GM18858 (cell line): ENCODE data around the gene BRAF.
A peak's percentile ranks its signal among the peaks of the same experiment; 100 is the strongest.
"Not testable (repeated sequence)": the region's sequence is repeated elsewhere in the genome, so short reads cannot be mapped to it uniquely, and the experiment has no call there.

Source experiments
- ATAC-seq: cut with Tn5 transposase; IDR thresholded peaks from one replicate; pipeline ENCODE4 v1.9.1; 2021; ENCODE audit not compliant: unreplicated experiment

BRAF gene

DNA sequence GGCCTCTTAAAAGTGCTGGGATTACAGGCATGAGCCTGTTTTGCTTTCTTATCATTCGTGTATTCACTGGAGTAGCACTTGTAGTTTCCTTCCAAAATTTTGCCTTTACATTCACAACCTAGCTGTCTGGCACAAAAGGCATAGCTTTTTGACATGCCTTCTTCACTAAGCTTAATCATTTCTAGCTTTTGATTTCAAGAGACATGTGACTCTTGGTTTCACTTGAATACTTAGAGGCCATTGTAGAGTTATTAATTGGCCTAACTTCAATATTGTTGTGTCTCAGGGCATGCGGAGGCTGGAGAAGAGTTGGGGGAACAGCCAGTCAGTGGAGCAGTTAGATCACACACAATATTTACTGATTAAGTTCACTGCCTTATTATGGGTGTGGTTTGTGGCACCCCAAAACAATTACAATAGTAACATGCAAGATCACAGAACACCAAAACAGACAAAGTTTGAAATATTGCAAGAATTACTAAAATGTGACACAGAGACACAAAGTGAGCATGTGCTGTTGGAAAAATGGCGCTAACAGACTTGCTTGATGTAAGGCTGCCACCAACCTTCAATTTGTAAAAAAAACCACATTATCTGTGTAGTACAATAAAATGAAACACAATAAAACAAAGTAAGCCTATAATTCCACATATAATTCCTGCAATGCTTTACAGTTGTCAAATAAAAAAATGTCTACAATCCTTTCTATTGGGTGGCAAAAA, 43.1 kb downstream of the BRAF start:
- peak; percentile 41 for ATAC-seq

DNA sequence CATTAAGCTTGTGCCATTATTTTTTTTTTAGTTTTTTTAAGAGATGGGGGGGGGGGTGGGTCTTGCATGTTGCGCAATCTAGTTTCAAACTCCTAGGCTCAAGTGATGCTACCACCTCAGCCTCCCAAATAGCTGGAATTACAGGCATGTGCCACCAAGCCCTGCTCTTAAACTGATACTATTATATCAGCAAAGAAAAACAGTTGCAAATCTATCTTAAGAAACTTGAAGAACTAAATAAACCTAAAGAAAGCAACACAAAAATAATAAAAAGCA, 47.5 kb downstream of the BRAF start:
- no peak for ATAC-seq

DNA sequence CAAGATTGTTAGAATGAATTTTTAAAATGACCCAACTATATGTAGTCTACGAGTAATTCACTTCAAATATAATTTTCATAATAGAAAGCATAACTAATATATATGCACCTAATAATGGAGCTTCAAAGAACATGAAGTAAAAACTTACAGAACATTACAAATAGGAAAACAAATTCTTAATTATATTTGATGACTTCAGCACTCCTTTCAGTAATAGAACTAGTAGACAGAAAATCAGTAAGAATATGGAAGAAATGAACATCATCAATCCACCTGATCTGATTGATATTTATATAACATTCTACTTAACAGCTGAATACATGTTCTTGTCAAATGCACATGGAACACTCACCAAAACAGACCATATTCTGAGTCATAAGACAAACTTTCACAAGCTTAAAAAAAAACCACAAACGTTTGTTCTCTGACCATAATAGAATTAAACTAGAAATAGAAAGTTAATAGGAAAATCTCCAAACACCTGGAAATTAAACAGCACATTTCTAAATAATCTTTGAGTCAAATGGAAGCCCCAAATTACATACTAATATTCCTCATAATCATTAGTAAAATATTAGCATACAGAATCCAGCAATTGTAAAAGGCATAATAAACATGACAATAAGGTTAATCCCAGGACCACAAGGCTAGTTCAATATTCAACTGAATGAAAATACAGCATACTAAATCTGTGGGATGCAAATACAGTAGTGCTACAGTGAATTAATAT, 48.0 kb downstream of the BRAF start:
- peak; percentile 93 for ATAC-seq

DNA sequence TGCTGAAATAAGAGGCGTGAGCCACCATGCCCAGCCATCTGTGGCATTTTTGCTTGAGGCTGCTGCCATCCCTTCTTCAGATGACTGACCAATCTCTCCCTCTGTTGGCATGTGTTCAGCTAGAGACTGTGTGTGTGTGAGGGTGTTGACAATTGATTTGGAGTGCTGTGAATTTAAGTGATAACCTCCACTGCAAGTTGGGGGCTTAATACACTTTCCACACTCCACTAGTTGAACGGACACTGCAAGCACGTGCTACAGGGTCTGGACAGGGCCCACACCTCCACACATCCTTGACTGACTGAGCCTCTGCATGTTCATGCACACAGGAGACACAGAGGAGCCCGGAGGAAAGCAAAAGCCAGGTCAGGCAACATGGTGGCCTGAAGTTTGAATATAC, 51.3 kb downstream of the BRAF start:
- no peak for ATAC-seq

DNA sequence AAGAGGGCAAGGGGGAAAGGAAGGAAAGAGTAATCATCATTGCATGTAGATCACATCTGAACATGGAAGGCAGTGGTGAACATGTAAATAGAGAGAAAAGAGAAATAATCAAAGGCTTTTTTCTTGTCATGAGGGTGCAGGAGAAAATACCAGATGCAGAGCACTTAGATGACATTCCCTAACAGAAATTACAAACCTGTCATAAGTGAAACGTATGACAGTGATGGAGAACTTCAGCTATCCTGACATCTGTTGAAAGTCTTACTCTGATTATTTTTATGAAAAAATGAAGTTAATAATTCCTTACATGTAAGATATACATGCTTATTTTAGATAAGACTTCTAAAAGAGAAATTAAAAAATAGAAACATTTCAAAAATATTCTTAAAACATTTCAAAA, 54.7 kb downstream of the BRAF start:
- ATAC-seq, result no peak

DNA sequence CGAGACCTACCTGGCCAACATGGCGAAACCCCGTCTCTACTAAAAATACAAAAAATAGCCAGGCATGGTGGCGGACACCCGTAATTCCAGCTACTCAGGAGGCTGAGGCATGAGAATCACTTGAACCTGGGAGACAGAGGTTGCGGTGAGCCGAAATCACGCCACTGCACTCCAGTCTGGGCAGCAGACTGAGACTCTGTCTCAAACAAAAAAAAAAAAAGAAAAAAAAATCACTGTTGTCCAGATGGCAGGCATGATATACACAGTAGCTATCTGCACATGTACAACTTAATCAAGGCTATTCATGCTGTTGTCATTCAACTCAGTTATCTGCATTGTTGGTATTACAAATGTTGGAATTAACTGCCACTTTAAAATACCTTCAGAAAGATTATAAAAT, 55.3 kb downstream of the BRAF start:
- ATAC-seq, result no peak

DNA sequence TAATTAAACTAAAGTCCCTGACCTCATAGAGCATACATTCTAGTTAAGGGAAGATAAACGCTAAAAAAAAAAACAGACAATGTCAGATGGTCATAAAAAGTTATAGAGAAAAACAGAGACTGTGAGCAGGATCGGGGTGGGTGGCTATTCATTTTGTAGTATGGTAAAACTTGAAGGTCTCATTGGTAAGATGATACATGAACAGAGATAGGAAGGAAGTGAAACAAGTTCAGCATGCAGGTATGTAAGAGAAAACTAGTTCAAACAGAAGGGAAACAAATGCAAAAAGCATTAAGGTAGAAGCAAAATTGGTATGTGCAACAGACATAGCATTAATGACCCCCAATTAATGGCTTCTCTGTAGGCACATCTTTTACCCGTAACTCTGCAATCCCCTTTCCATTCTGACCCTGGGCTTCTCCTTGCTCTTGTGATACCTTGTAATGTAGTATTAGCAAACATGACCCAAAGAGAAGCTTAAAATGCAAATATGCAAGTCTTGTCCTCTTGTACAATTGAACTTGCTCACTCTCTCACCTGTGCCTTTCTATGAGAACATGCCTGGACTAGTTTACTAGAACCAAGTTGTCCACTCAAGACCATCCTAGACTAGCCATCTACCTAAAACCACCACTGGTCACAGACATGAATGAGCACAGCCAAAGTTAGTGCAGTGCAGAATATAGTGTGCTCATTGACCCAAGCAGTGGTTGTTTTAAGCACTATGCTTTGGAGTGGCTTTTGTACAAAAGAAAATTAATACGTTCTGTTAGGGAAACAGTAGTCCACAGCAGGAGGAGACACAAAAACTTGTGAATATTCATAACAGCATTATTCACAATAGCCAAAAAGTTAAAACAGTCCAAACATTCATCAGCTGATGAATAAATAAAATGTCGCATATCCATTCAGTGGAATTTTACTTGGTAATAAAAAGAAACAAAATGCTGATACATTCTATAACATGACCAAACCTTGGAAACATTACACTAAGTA, 57.0 kb downstream of the BRAF start:
- no peak for ATAC-seq

DNA sequence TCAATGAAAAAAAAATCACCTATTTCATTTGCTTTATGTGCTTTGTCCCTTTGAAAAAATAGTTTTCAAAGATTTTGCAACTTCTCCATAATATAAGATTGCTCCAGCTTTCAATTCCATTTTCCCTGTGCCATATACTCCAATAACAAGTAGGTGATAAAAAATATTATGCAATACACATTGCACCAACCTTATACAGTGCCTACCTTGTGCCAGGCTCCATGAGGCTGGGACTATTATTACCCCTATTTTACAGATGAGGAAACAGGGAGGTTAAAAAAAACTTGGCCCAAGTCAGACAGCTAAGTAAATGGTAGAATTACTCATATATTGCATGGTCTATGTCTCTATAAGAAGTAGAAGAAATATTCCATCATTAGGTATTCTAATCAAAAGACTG, 57.8 kb downstream of the BRAF start:
- no peak for ATAC-seq

DNA sequence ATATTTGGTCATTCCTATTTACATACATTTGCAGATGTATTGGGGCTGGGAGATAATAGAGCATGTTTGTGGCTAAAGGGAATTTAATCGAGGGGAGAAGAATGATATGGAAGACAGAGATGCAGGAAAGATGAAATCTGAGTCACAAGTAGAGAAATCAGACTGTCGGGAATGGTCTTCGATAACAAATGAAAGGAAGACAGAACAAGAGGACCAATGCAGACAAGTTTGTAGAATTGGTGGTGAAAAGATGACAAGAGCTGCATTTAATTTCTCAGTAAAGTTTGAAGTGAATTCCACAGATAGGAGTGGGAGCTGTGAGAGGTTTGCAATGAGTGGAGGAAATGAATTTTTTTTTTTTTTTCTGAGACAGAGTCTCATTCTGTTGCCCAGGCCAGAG, 60.0 kb downstream of the BRAF start:
- no peak for ATAC-seq

DNA sequence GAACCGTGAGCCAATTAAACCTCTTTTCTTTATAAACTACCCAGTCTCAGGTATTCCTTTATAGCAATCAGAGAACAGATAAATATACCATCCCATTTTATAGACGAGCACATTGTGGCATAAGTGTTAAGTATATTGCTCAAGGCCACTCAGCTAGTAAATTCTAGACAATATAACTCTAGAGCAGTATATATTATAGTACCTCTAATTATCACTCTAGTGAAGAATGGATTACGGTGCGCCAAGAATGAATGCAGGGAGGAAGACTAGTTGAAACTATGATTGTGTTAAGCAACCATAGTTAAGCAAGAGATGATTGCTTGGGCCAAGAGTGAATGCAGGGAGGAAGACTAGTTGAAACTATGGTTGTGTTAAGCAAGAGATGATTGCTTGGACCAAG, 60.9 kb downstream of the BRAF start:
- no peak for ATAC-seq

DNA sequence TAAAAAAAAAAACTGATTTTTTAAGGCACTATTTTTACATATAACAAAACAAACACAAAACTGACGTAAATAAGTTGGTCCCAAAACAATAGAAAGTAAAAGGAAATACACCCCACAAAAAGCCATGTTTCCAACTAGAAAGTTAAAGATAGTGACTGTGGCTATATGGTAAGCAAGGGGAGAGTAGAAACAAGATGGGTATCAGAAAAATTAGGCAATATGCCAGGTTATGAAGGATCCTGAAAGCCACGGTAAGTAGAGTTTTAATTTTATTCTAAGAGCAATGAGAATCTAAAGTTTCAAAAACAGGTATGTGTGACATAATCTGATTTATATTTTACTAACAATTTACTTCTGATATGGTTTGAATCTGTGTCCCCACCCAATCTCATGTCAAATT, 61.5 kb downstream of the BRAF start:
- ATAC-seq, result no peak

DNA sequence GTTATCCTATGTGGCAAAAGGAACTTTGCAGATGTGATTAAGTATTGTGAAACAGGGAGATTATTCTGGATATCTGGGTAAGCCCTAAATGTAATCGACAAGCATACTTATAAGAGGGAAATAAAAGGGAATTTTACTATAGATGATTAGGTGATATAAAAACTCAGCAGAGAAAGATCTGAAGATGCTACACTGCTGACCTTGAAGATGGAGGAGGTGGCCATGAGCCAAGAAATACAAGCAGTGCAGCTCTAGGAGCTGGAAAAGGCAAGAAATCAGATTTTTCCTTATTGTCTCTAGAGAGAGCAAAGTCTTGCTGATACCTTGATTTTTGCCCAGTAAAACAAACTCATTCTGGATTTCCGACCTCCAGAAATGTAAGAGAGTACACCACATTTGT, 67.7 kb downstream of the BRAF start:
- no peak for ATAC-seq

DNA sequence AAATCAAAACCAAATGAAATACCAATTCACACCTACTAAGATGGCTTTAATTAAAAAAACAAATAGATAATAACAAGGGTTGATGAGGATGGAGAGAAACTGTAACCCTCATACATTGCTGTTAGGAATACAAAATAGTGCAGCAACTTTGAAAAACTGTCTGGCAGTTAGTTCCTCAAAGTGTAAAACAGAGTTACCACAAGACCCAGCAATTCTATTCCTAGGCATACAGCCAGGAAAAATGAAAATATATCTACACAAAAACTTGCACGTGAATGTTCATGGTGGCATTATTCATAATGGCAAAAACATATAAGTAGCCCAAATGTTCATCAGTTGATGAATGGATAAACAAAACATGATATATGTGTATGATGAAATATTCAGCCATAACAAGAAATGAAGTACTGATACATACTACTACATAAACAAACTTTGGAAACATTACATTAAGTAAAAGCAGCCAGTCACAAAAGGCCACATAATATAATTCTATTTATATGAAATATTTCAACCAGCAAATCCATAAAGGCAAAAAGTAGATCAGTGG, 83.5 kb downstream of the BRAF start:
- ATAC-seq, result no peak

DNA sequence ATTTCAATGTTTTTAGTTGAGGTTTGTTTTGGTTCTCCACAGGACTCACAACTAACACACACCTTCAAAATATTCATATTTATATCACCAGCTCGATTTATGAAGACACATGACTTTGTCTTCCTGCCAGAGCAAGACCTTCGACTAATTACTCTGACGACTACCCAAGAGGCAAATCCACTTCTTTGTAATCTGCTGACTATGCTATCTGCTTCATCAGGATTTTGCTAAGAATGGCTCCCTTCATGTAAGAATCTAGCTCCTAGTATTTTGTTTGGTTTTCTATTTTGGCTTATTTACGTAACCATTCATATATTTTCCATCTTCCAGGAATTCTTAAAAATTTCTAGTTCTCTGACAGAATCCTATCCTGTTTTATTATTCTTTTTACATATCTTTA, 93.0 kb downstream of the BRAF start:
- ATAC-seq, result no peak

DNA sequence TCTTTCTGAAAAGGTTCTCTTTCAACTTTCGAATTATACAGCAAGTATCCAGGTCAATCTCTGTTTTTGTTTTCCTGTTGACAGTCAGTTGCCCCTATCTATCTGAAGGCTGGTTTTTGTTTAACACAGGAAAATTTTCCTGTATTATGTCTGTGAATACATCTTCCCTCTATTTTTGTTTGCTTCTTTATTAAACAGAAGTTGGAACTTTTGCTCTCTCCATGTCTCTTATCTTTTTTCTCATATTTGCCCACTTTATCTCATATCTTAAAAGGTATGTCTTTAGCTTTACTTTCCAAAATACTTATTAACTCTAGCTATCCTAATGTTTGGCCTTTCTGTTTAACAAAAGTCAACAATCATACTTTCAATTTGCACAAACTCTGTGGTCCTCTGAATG, 95.0 kb downstream of the BRAF start:
- no peak for ATAC-seq

DNA sequence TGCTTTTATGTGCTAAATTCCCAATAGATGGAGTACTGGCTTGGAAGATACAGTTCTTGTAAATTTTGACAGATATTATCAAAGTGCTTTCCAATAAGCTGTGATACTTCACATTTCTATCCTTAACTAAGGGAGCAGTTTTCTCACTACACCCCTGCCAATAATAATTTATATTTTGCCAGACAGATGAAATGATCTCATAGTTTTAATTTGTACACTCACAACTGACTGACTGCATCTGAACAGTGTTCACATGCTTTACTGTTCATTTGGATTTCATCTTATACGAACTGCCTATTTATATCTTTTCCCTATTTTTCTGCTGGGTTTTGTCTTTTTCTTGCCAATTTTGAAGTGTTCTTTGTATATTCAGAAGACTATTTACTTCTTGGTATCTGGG, 96.0 kb downstream of the BRAF start:
- ATAC-seq, result no peak

DNA sequence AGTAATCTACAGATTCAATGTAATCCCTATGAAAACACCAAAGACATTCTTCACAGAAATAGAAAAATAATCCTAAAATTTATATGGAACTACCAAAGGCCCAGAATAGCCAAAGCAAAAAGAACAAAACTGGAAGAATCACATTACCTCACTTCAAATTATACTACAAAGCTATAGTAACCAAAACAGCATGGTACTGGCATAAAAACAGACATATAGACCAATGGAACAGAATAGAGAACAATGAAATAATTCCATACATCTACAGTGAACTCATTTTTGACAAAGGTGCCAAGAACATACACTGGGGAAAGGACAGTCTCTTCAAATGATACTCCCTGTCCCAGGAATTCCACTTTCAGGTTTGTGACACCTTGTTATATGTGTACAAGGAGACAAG, 107.3 kb downstream of the BRAF start:
- ATAC-seq, result not testable (repeated sequence)

DNA sequence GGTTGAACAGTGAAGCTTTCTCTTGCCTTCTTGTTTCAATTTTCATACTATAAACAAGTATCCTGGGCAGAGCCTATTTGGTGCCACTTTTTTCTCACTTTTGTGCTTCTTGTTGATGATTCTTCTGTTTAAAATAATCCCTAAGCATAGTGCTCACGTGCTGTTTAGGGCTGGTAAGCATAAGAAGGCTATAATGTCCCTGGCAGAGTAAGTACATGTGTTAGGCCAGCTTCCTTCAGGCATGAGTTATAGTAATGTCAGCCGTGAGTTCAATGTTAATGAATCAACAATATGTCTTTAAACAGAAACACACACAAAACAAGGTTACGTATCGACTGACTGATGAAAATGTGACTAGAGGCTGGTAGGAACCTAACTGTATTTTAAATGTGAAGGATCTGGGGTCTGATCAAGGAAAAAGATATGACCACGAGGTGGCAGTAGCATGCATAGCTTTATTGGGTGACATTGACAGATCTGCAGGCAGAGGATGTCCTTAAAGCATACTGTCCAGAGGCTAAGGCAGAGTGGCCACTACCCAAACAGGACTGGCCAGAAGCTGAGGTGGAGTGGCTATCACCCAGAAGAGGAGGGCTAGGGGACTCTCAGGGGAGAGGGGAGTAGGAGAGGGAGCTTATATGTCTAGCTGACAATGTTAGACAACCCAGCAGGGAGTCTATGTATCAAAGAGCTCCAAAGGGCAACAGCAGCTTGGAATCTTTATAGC, 113.7 kb downstream of the BRAF start:
- ATAC-seq, result peak; percentile 81

DNA sequence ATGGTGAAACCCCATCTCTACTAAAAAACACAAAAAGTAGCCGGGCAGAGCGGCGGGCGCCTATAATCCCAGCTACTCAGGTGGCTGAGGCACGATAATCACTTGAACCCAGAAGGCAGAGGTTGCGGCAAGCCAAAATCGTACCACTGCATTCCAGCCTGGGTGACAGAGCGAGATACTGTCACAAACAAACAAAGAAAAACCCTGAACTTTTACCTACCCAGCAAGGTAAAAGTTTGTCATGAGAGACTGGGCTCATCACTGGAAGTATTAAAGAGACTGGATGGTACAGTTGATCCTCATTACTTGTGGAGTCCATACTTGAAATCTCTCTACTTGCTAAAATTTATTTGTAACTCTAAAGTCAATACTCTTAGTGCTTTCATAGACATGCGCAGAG, 114.3 kb downstream of the BRAF start:
- no peak for ATAC-seq

DNA sequence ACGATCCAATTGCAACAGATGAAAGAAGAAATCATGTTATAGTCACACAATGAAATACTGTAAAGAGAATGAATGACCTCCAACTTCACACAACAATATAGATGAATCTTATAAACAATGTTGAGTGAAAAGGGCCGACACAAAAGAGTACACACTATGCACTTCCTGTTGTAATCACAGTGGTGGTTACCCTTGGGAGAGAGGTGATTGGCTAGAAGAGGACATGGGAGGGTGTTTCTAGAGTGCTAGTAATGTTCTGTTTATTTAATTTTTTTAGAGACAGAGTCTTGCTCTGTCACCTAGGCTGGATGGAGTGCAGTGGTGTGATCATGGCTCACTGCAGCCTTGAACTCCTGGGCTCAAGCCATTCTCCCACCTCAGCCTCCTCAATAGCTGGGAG, 145.8 kb downstream of the BRAF start:
- no peak for ATAC-seq

DNA sequence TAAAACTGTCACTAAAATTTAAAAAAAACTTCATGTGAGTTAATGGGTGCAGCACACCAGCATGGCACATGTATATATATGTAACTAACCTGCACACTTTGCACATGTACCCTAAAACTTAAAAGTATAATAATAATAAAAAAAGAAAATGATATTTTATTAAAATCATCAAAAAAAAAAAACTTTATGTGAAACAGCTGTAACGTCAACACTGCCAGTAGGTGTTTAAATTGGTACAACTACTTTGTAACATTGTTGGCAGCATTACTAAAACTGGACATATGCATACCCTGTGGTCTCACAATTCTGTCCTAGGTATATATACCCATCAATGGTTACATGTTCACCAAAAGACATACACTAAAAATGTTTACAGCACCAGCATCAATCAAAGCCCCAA, 146.2 kb downstream of the BRAF start:
- ATAC-seq, result no peak
